Vagina (tissue), 2 donors: ENCODE measurements around the gene NR4A1. TPM values are rescaled to one million over a fixed set of nuclear protein-coding genes. Genes with fewer than 3 reads are reported as not detected.

Experiments
- DNase-seq, 2 donors: peaks; one replicate each; pipeline ENCODE4 v3.0.0-alpha.2; 2017; ENCODE audit errors: extremely low spot score in 2 of 2
- H3K27ac ChIP-seq: fragments of 200-600 bp; sonication (generic); one replicate; pipeline ENCODE4 v1.5.1; 2019
- H3K27me3 ChIP-seq: fragments of 200-600 bp; sonication (generic); one replicate; pipeline ENCODE4 v1.5.1; 2019
- H3K36me3 ChIP-seq, 2 donors: fragments of 200-600 bp; sonication (generic); one replicate each; pipeline ENCODE4 v1.5.1; 2017 to 2019
- H3K4me1 ChIP-seq: fragments of 200-600 bp; sonication (generic); one replicate; pipeline ENCODE4 v1.5.1; 2019
- H3K4me3 ChIP-seq, 2 donors: fragments of 200-600 bp; sonication (generic); 1 replicate in 1 of 2; 2 replicates in 1 of 2; pipeline ENCODE4 v1.5.1; 2016 to 2019
- H3K9me3 ChIP-seq: fragments of 200-600 bp; sonication (generic); one replicate; pipeline ENCODE4 v1.5.1; 2019
- CTCF ChIP-seq, 3 experiments: fragments of 450-650 bp in 2 of 3; fragments of 200-600 bp in 1 of 3; sonication (generic) in 1 of 3; IDR thresholded peaks; one replicate each; pipeline ENCODE4 v1.5.1; 2017 to 2019; ENCODE audit warnings: antibody characterized with exemption in 3 of 3, mild to moderate bottlenecking in 2 of 3, moderate library complexity in 2 of 3
- POLR2A ChIP-seq, 2 donors: fragments of 450-650 bp; IDR thresholded peaks; one replicate each; pipeline ENCODE4 v1.6.1; 2017; ENCODE audit warnings: antibody characterized with exemption in 2 of 2, mild to moderate bottlenecking in 2 of 2, moderate library complexity in 2 of 2
- POLR2AphosphoS5 ChIP-seq, 2 donors: sonication (generic); formaldehyde crosslinking; IDR thresholded peaks; one replicate each; pipeline ENCODE4 v1.9.0; 2017; ENCODE audit warnings: antibody characterized with exemption in 2 of 2, mild to moderate bottlenecking in 2 of 2, low read depth in 1 of 2; ENCODE audit not compliant: insufficient read depth in 1 of 2
- intact Hi-C: fragments of 100-400 bp; cut with DNase I; formaldehyde crosslinking; loops from one replicate; pipeline ENCODE4 v1.15.1; 2023
- total RNA-seq: library from RNA; depleted of rRNA; stranded (reverse); fragments of >200 nt; gene quantifications from one replicate; pipeline ENCODE4 v1.2.3, GENCODE V29; 2016

NR4A1 gene
- total RNA-seq, 1 donor from 2014 or later, result 465 TPM

GRCh38 chr12:52067081-52067374 lies 15.8 kb downstream of the NR4A1 start:
- H3K27ac ChIP-seq, result no peak overlapping the region
- TF ChIP-seq CTCF (IDR thresholded peaks at IDR 0.05) (no peak), POLR2A (IDR thresholded peaks at IDR 0.05) (no peak), POLR2AphosphoS5 (IDR thresholded peaks at IDR 0.05; ENCODE audit: insufficient read depth in 1 of 2, low read depth in 1 of 2) (no peak)
- H3K27me3 ChIP-seq, result no peaks in the 10 kb centered on the region
- H3K4me3 ChIP-seq, result no peak overlapping the region
- H3K4me1 ChIP-seq, result peaks cover 25% of the 10 kb centered on the region
- DNase-seq, result no peak
- no peaks in the 10 kb centered on the region for H3K9me3 ChIP-seq
- H3K36me3 ChIP-seq, result no peaks in the 10 kb centered on the region
- intact Hi-C loops, result no loop called here

- H3K4me1 ChIP-seq, result peaks cover 46% of the 10 kb centered on the region
- TF ChIP-seq POLR2A (IDR thresholded peaks at IDR 0.05), result peak in 1 of 2 donors; percentile 40
- TF ChIP-seq CTCF (IDR thresholded peaks at IDR 0.05), result peak; percentile 32 to 61 (median 46)
- peak; percentile 96 to 97 for TF ChIP-seq POLR2AphosphoS5 (IDR thresholded peaks at IDR 0.05; ENCODE audit: insufficient read depth in 1 of 2, low read depth in 1 of 2)
- intact Hi-C loops, result no loop called here
- peak in 1 of 2 donors; percentile 92 for DNase-seq
- peak within 1 kb of the TSS; percentile 85 to 92 for H3K4me3 ChIP-seq
- peak within 1 kb of the TSS; percentile 88 for H3K27ac ChIP-seq
- H3K9me3 ChIP-seq, result no peaks in the 10 kb centered on the region
- no peaks in the 10 kb centered on the region for H3K27me3 ChIP-seq
- H3K36me3 ChIP-seq, result peaks cover 0 to 11% of the 10 kb centered on the region in 2 donors
Observed at GRCh38 chr12:52069327-52070184, 18.3 kb downstream of the NR4A1 start, which contains the start of gene ATG101. Gene ATG101 (plus strand): TSS chr12:52069978. CDS start chr12:52073651, 3,673 bp downstream.

- no peaks in the 10 kb centered on the region for H3K9me3 ChIP-seq
- intact Hi-C loops, result no loop called here
- H3K36me3 ChIP-seq, result peaks cover 0 to 18% of the 10 kb centered on the region in 2 donors
- peak overlapping the region; percentile 85 to 92 for H3K4me3 ChIP-seq
- peaks cover 46% of the 10 kb centered on the region for H3K4me1 ChIP-seq
- peak overlapping the region; percentile 88 for H3K27ac ChIP-seq
- TF ChIP-seq CTCF (IDR thresholded peaks at IDR 0.05) (no peak), POLR2A (IDR thresholded peaks at IDR 0.05) (no peak), POLR2AphosphoS5 (IDR thresholded peaks at IDR 0.05; ENCODE audit: insufficient read depth in 1 of 2, low read depth in 1 of 2) (no peak)
- no peak for DNase-seq
- no peaks in the 10 kb centered on the region for H3K27me3 ChIP-seq
Observed at GRCh38 chr12:52070185-52070925, 19.1 kb downstream of the NR4A1 start.

GRCh38 chr12:52073531-52074381 lies 22.5 kb downstream of the NR4A1 start:
- Histone ChIP-seq H3K9me3 (no peaks in the 10 kb centered on the region), H3K4me1 (peaks cover 46% of the 10 kb centered on the region), H3K36me3 (peaks cover 0 to 45% of the 10 kb centered on the region in 2 donors), H3K27me3 (no peaks in the 10 kb centered on the region), H3K27ac (no peak overlapping the region), H3K4me3 (no peak overlapping the region)
- intact Hi-C loops, result no loop called here
- no peak for TF ChIP-seq CTCF (IDR thresholded peaks at IDR 0.05)
- no peak for TF ChIP-seq POLR2AphosphoS5 (IDR thresholded peaks at IDR 0.05; ENCODE audit: insufficient read depth in 1 of 2, low read depth in 1 of 2)
- no peak for DNase-seq
